ENCODE results near the gene KCTD15.
"Not testable (repeated sequence)": the region's sequence is repeated elsewhere in the genome, so short reads cannot be mapped to it uniquely, and the experiment has no call there.

Gene KCTD15

DNA sequence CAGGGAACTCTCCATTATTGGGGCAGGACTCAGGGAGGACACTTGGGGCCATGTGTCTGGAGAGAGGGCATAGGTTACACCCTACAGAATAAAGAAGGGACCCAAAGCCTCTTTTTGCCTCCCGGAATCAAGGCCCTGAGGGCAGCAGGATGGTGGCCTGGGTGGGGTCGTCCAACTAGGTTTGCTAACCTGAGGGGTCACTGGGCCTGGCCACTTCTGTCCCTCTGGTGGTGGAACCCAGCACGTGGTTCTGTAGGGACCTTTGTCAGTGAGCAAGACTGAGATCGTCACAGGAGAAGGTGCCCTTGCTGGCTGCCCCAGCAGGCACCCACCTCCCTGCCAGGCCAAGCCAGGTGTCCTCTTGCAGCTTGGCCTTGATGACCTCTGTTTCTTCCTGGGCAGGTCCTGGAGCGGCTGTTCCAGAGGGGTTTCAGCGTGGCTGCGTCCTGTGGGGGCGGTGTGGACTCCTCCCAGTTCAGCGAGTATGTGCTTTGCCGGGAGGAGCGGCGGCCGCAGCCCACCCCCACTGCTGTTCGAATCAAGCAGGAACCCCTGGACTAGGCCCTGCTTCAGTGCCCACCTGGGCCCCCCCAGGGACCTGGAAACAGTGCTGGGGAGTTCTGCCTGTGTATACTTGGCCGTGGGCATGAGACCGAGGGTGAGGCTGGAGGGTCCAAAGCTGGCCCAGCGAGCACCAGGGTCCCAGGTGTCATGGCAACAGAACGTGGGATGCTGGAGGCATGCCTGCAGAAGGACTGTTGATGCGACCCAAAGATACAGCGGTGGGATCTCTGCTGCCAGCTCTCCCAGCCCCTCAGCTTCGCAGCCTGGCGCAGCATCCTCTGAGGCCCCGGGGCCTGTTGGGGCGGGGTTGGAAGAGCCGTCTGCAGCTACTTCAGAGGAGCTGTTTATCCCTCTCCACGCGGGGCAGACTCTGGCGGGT lies 16.0 kb downstream of the KCTD15 start:
- H3K9me3 Mint-ChIP-seq = no peaks in the 10 kb centered on the region
- no peak overlapping the region for H3K4me3 Mint-ChIP-seq
- no peaks in the 10 kb centered on the region for H3K27me3 Mint-ChIP-seq
- H3K4me1 Mint-ChIP-seq (ENCODE audit: low read depth) = no peaks in the 10 kb centered on the region
- no peak overlapping the region for H3K27ac Mint-ChIP-seq
- no peaks in the 10 kb centered on the region for H3K36me3 Mint-ChIP-seq (ENCODE audit: low read depth)

DNA sequence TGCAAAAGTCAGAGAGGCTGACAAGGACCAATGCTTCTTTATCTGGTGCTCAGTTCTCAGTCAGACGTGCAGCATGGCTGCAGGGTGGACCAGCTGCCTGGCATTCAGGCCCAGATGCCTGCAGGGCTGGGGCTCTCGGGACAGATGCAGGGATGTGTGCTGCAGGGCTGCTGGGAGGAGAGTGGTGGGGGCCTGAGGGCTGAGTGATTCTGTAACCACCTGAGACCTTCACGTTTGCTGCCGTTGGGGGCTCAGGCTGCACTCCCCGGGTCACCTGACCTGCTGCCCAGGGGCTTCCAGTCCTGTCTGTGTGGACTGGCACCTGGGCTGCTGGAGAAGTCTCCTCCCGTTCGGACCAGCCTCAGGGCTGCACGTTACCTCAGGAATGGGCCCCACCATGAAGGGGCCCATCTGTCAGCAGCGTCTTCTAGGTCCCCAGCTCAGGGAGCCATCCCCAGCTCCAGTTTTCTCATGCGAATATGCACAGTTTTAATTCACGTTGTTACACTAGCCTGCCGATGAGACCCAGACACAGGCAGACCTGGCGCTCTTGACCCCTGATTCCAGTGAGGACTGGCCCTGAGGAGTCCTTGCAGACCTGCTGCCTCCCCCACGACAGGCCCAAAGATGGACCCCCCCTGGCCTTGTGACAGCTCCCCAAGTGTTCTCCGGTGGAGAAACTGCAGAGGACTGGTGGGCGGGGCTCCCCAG lies 16.9 kb downstream of the KCTD15 start:
- H3K27ac Mint-ChIP-seq = no peak overlapping the region
- H3K27me3 Mint-ChIP-seq = peaks cover 8% of the 10 kb centered on the region
- no peaks in the 10 kb centered on the region for H3K9me3 Mint-ChIP-seq
- peaks cover 1% of the 10 kb centered on the region for H3K4me1 Mint-ChIP-seq (ENCODE audit: low read depth)
- no peaks in the 10 kb centered on the region for H3K36me3 Mint-ChIP-seq (ENCODE audit: low read depth)
- no peak overlapping the region for H3K4me3 Mint-ChIP-seq

DNA sequence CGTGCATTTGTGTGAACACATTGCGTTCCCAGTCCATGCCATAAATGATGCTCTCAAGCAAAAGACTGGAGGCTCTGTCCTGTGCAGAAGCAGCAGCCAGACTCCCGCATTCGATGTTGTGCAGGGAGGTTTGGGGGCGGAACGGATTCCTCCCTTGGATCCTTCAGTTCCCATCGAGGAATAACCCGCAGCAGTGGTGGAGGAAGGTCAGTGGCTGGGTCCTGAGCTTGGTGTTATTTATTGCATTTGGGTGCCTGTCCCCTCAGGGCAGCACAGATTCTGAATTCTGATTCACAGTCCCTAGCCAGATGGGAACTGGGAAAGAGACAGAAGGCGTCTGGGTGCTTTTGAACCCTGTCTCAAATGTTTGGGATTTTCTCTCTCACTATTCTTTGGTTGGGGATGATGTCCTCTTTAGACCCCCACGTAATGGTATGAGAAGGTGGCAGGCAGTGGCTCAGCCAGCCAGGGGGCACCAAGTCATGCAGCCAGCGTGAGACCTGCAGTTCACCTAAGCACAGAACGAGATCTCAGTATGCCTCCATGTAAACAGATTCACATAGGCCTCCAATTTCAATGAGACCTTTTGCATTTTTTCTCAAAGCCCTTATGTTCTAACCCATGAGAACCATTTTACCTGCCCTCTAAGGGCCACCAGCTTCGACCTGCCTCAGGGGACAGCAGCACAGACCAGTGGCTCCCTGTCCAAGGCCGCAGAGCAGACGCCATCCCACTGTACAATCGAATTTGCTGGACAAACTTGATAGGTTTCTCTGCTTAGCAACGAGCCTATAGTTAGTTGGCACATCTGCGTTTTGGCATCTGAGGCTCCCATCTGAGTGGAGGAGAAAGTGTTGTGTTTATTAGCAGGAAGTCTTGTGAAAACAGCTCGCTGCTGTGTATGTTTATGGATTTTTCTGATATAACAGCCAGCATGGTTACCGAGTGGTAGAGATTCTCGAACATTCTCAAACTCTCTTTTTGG lies 17.8 kb downstream of the KCTD15 start:
- Mint-ChIP-seq H3K27me3 (peaks cover 11% of the 10 kb centered on the region), H3K4me1 (ENCODE audit: low read depth) (peaks cover 8% of the 10 kb centered on the region), H3K4me3 (no peak overlapping the region)

DNA sequence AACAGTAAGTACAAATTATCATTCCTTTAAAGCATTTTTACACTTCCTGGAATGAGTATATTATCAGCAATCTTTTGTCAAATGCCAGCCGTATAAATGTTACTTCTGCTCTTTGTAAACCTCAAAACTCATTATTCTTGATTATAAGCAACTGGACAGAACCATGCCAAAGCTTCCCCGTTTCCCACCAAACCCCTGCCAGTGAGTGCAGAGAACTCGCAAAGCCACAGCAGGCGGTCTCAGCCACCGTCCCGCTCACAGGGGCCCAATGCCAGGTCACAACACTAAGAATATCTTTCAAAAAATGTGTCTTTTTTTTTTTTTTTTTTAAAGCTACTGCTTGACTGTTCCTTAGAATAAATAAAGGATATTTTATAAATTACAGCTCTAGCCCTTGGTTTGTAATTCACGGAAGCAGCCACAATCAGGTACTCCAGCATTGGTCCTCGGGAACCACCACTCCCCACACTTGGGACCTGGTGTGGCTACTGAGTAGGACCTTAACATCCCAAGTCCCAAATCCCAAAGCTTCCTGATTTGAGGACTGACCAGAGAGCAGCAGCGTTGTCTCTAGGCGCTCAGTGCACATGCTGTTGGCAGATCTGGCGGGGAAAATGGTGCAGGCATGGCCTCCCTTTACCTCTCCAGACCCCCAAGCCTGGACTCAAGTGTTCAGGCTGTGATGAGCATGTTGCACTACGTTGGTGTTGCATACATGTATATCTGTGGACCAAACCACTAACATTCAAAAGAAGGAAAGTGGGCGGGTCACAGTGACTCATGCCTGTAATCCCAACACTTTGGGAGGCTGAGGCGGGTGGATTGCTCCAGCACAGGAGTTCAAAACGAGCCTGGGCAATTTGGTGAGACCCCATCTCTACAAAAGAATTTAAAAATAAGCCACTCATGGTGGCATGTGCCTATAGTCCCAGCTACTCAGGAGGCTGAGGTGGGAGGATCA lies 19.0 kb downstream of the KCTD15 start:
- peaks cover 14% of the 10 kb centered on the region for H3K4me1 Mint-ChIP-seq (ENCODE audit: low read depth)
- no peak overlapping the region for H3K27ac Mint-ChIP-seq
- H3K36me3 Mint-ChIP-seq (ENCODE audit: low read depth) = no peaks in the 10 kb centered on the region
- no peak overlapping the region for H3K4me3 Mint-ChIP-seq
- H3K9me3 Mint-ChIP-seq = no peaks in the 10 kb centered on the region
- peaks cover 11% of the 10 kb centered on the region for H3K27me3 Mint-ChIP-seq

More for the DNA sequence above, 17.8 kb downstream of the KCTD15 start:
- Mint-ChIP-seq H3K9me3 (no peaks in the 10 kb centered on the region), H3K27ac (no peak overlapping the region), H3K36me3 (ENCODE audit: low read depth) (no peaks in the 10 kb centered on the region)

DNA sequence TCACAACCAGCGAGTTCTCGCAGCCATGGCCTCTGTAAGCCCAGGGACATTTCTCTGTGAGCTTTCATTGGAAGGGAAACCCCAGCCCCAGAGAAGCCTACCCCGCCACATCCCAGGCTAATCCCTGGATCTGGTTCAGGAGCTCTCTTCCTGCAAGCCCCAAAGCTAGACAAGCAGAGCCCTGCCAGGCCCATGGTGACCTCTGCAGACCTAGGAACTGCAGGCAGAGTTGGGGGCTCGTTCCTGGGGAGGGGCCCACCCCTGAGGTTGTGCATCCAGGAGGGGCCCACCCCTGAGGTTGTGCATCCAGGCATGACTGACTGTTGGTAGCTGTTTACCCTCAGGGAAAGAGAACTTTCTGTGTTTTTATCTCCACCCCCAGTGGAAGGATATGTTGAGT lies 21.7 kb downstream of the KCTD15 start:
- no peak overlapping the region for H3K27ac Mint-ChIP-seq
- H3K4me3 Mint-ChIP-seq = no peak overlapping the region
- peaks cover 25% of the 10 kb centered on the region for H3K4me1 Mint-ChIP-seq (ENCODE audit: low read depth)
- no peaks in the 10 kb centered on the region for H3K9me3 Mint-ChIP-seq
- peaks cover 15% of the 10 kb centered on the region for H3K27me3 Mint-ChIP-seq
- H3K36me3 Mint-ChIP-seq (ENCODE audit: low read depth) = no peaks in the 10 kb centered on the region

DNA sequence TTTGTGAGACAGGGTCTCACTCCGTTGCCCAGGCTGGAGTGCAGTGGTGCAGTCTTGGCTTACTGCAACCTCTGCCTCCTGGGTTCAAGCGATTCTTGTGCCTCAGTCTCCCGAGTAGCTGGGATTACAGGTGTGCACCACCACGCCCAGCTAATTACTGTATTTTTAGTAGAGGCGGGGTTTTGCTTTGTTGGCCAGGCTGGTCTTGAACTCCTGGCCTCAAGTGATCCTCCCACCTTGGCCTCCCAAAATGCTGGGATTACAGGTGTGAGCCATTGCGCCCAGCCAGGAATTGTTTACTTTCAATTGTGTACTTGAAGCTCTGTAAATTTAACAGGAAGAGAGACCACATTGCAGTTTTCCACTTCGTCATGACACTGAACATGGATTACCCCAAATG lies 22.4 kb downstream of the KCTD15 start:
- H3K4me1 Mint-ChIP-seq (ENCODE audit: low read depth) = peaks cover 25% of the 10 kb centered on the region
- H3K36me3 Mint-ChIP-seq (ENCODE audit: low read depth); H3K9me3 Mint-ChIP-seq; H3K27ac Mint-ChIP-seq: not testable (repeated sequence)
- peaks cover 15% of the 10 kb centered on the region for H3K27me3 Mint-ChIP-seq
- H3K4me3 Mint-ChIP-seq = peak overlapping the region; percentile 72

DNA sequence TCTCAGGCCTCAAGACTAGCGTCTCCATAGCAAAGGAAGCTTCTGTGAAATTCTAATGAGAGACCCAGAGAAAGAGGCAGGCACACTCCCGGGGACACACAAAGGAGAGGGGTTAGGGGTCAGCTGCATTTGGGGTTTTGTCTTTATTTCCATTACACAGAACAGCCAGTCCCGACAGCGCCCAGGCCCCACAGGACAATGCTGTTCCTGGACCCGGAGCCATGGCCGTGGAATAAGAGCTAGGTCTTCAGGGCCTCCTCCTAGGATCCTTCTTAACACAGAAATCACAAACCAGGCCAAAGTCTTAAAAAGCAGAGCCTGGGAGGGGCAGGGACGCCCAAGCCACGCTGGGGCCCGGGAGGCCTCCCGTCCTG lies 22.8 kb downstream of the KCTD15 start:
- H3K36me3 Mint-ChIP-seq (ENCODE audit: low read depth) = no peaks in the 10 kb centered on the region
- H3K9me3 Mint-ChIP-seq = no peaks in the 10 kb centered on the region
- peaks cover 15% of the 10 kb centered on the region for H3K27me3 Mint-ChIP-seq
- peak overlapping the region; percentile 72 for H3K4me3 Mint-ChIP-seq
- no peak overlapping the region for H3K27ac Mint-ChIP-seq
- peaks cover 25% of the 10 kb centered on the region for H3K4me1 Mint-ChIP-seq (ENCODE audit: low read depth)

DNA sequence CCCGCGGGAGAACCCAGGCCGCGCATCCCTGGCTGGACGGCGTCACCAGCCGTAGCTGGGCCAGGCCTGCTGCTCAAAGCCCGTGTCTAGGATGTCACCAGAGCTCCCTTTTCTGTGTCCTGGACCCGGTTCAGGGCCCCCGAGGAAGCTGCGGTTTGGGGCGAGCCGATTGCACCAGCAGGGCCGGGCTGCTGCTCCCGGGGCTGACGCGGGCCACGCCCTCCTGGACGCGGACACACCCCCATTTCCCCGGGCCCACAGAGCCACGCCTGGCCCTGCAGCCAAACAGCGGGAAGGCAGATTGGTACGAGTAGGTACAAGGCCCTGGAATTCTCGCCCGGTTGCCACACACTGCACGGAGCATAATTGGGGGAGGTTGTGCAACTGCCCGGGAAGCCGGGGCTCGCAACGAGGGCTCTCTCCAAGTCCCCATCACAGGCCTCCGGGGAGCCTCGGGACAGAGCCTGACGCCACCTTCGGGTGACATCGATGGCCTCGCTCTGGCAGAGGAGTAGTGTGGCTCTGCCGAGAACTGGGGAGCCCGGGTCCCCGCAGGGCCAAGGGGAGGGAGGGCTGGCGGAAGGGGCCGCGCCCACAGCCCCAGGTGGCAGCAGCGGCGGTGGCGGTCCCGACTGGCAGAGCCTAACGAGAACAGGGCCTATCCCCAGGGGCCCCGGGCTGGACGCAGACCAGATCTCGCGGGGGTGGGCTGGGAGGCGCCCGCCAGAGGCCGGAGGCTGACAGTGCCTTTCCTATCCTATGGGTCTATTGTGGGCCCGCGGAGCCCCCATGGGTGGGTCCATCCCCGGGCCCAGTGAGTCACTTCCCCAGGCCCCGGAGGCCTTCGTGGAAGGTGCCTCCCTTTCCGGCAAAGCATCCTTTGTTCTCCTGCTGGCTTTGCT lies 23.5 kb downstream of the KCTD15 start:
- no peaks in the 10 kb centered on the region for H3K36me3 Mint-ChIP-seq (ENCODE audit: low read depth)
- H3K27me3 Mint-ChIP-seq = peaks cover 15% of the 10 kb centered on the region
- H3K4me1 Mint-ChIP-seq (ENCODE audit: low read depth) = peaks cover 25% of the 10 kb centered on the region
- no peaks in the 10 kb centered on the region for H3K9me3 Mint-ChIP-seq
- H3K27ac Mint-ChIP-seq = no peak overlapping the region
- peak overlapping the region; percentile 72 for H3K4me3 Mint-ChIP-seq

DNA sequence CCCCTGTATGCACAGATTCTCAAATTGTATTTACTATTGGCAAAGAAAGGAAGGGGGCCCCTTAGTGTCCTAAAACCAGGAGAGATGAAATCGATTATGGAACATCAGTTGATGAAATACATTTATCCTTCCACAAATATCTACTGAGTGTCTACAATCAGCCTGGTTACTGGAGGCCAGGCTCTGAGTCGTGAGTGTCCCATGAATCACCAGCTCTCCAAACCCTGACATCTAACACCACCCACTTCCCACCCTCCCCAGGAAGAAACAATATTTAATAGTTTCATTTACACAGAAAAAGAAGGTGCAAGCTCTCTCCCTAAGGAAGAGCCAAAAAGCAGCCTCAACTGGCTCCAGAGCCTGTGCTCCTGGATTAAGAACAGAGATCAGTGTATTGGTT lies 25.2 kb downstream of the KCTD15 start:
- no peaks in the 10 kb centered on the region for H3K36me3 Mint-ChIP-seq (ENCODE audit: low read depth)
- H3K27me3 Mint-ChIP-seq = peaks cover 15% of the 10 kb centered on the region
- no peak overlapping the region for H3K4me3 Mint-ChIP-seq
- no peak overlapping the region for H3K27ac Mint-ChIP-seq
- H3K4me1 Mint-ChIP-seq (ENCODE audit: low read depth) = peaks cover 25% of the 10 kb centered on the region
- H3K9me3 Mint-ChIP-seq = no peaks in the 10 kb centered on the region

DNA sequence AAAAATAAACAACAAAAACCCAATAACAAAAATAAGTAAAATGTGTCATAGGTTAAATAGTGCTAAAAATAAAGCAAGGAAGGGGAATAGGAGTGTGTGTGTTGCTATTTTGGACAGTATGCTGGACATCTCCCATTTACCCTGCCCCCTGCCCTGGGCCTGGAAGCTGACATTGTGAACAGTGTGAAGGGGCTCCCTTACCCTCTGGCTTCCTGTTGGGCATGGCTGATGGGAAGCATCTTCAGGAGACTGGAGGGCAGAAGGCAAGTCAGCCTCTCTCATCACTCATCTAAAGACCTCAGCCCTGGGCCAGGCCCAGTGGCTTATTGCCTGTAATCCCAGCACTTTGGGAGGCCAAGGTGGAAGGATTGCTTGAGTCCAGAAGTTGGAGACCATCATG lies 26.7 kb downstream of the KCTD15 start:
- Mint-ChIP-seq H3K27me3 (peaks cover 14% of the 10 kb centered on the region), H3K4me3 (no peak overlapping the region), H3K4me1 (ENCODE audit: low read depth) (peaks cover 25% of the 10 kb centered on the region), H3K27ac (no peak overlapping the region), H3K36me3 (ENCODE audit: low read depth) (no peaks in the 10 kb centered on the region), H3K9me3 (no peaks in the 10 kb centered on the region)

DNA sequence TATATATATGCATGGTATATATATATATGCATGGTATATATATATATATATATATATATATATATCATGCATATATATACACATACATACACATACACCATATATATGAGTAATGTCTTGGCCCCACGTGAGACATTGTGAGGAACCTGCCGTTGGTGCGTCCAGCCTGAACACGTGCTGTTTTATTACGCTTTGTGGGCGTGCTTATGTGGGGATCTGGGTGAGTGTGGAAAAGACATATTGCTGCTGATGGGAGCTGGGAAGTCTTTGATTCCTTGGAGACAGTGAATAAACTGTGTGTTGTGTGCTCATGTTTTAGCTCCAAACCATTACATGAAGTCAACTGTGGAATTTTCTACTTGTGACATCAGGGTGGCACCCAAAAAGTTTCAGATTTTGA lies 28.9 kb downstream of the KCTD15 start:
- H3K36me3 Mint-ChIP-seq (ENCODE audit: low read depth) = no peaks in the 10 kb centered on the region
- peaks cover 12% of the 10 kb centered on the region for H3K4me1 Mint-ChIP-seq (ENCODE audit: low read depth)
- H3K4me3 Mint-ChIP-seq = no peak overlapping the region
- no peak overlapping the region for H3K27ac Mint-ChIP-seq
- H3K9me3 Mint-ChIP-seq = no peaks in the 10 kb centered on the region
- peaks cover 13% of the 10 kb centered on the region for H3K27me3 Mint-ChIP-seq

DNA sequence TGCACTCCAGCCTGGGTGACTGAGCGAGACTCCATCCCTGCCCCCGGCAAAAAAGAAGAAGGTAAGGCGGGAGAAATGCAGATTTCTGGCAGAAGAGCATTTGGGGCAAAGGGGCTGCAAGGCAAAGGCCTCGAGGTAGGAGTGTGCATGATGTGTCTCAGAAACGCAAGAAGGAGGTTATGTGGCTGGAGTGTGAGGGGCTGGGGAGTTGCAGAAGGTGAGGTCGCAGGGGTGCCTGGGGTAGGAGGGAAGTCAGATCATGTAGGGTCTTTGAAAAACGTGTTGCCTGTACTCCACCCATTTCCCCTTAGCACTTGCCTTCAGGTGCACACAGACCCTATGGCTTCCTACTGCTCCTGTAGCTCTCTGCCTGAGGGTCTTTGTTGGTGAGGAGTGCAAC lies 29.9 kb downstream of the KCTD15 start:
- Mint-ChIP-seq H3K4me1 (ENCODE audit: low read depth) (peaks cover 5% of the 10 kb centered on the region), H3K36me3 (ENCODE audit: low read depth) (no peaks in the 10 kb centered on the region), H3K9me3 (no peaks in the 10 kb centered on the region), H3K27ac (no peak overlapping the region), H3K27me3 (peaks cover 13% of the 10 kb centered on the region), H3K4me3 (no peak overlapping the region)
